ENCODE data around the gene HS3ST2. TPM values are rescaled to one million over a fixed set of nuclear protein-coding genes. Genes with fewer than 3 reads are reported as not detected.

Gene HS3ST2
- total RNA-seq, 1 donor from 2014 or later: not detected

- Histone ChIP-seq H3K9me3 (ENCODE audit: control insufficient read depth in 3 of 3, low read length in 3 of 3) (no peaks in the 10 kb centered on the region), H3K4me3 (ENCODE audit: low read length in 3 of 3) (no peak overlapping the region), H3K9ac (ENCODE audit: low read depth in 1 of 3, low read length in 3 of 3) (no peak overlapping the region), H3K36me3 (ENCODE audit: control insufficient read depth in 3 of 3, insufficient read depth in 3 of 3, low read length in 3 of 3) (no peaks in the 10 kb centered on the region), H3K27ac (ENCODE audit: low read depth, low read length) (no peak overlapping the region), H3K27me3 (ENCODE audit: control insufficient read depth in 3 of 3, insufficient read depth in 3 of 3, low read length in 3 of 3) (peaks cover 0 to 5% (median 5%) of the 10 kb centered on the region in 3 donors), H3K4me1 (ENCODE audit: control insufficient read depth in 3 of 3, insufficient read depth in 3 of 3, low read length in 3 of 3) (no peaks in the 10 kb centered on the region)
These were observed 29.9 kb downstream of the HS3ST2 start for GRCh38 chr16:22843856-22844255.

DNA sequence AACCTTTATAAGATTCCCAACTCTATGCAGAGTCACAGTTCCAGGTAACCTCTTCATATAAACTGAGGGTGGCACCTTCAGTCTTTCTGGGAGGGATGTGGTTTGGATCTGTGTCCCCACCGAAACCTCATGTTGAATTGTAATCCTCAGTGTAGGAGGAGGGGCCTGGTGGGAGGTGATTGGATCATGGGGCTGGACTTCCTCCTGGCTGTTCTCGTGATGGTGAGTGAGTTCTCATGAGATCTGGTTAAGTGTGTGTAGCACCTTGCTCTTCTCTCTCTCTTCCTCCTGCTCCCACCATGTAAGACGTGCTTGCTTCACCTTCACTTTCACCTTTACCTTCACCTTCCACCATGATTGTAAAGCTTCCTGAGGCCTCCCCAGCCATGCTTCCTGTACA is 30.5 kb downstream of the HS3ST2 start:
- H3K4me1 ChIP-seq (ENCODE audit: control insufficient read depth in 3 of 3, insufficient read depth in 3 of 3, low read length in 3 of 3): no peaks in the 10 kb centered on the region
- no peaks in the 10 kb centered on the region for H3K36me3 ChIP-seq (ENCODE audit: control insufficient read depth in 3 of 3, insufficient read depth in 3 of 3, low read length in 3 of 3)
- H3K9me3 ChIP-seq (ENCODE audit: control insufficient read depth in 3 of 3, low read length in 3 of 3): no peaks in the 10 kb centered on the region
- peaks cover 0 to 5% (median 5%) of the 10 kb centered on the region in 3 donors for H3K27me3 ChIP-seq (ENCODE audit: control insufficient read depth in 3 of 3, insufficient read depth in 3 of 3, low read length in 3 of 3)
- no peak overlapping the region for H3K9ac ChIP-seq (ENCODE audit: low read depth in 1 of 3, low read length in 3 of 3)
- H3K27ac ChIP-seq (ENCODE audit: low read depth, low read length): no peak overlapping the region
- H3K4me3 ChIP-seq (ENCODE audit: low read length in 3 of 3): no peak overlapping the region

DNA sequence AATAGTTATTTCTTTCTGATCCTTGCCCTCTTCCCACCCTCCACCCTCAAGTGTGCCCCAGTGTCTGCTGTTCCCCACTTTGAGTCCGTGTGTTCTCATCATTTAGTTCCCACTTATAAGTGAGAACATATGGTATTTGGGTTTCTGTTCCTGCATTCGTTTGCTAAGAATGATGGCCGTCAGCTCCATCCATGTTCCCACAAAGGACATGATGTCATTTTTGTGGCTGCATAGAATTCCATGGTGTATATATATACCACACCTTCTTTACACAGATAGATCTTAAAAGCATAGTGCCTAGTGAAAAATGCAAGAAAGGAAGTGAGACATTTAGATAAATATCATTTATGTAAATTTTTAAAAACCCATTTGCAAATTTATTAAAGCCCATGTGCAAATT is 33.1 kb downstream of the HS3ST2 start:
- Histone ChIP-seq H3K27me3 (ENCODE audit: control insufficient read depth in 3 of 3, insufficient read depth in 3 of 3, low read length in 3 of 3) (peaks cover 0 to 8% (median 5%) of the 10 kb centered on the region in 3 donors), H3K36me3 (ENCODE audit: control insufficient read depth in 3 of 3, insufficient read depth in 3 of 3, low read length in 3 of 3) (no peaks in the 10 kb centered on the region), H3K4me1 (ENCODE audit: control insufficient read depth in 3 of 3, insufficient read depth in 3 of 3, low read length in 3 of 3) (no peaks in the 10 kb centered on the region), H3K27ac (ENCODE audit: low read depth, low read length) (no peak overlapping the region), H3K9me3 (ENCODE audit: control insufficient read depth in 3 of 3, low read length in 3 of 3) (no peaks in the 10 kb centered on the region), H3K4me3 (ENCODE audit: low read length in 3 of 3) (no peak overlapping the region), H3K9ac (ENCODE audit: low read depth in 1 of 3, low read length in 3 of 3) (no peak overlapping the region)

DNA sequence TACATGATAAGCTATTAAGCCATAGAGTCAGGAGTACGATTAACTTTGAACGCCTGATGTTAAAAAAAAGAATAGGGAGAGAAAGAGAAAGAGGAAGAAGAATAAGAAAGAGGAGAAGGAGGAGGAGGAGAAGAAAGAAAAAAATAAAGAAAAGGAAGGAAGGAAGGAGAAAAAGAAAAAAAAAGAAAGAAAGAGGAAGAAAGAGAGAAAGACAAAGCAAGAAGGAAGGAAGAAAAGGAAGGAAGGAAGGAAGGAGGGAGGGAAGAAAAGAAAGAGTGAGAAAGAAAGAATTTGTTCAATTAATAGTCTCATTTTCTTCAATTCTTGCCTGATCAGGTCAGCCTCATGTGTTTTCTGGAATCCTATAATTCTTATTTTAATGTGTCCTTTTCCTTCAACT is 33.7 kb downstream of the HS3ST2 start:
- Histone ChIP-seq H3K9ac (ENCODE audit: low read depth in 1 of 3, low read length in 3 of 3) (no peak overlapping the region), H3K9me3 (ENCODE audit: control insufficient read depth in 3 of 3, low read length in 3 of 3) (no peaks in the 10 kb centered on the region), H3K27me3 (ENCODE audit: control insufficient read depth in 3 of 3, insufficient read depth in 3 of 3, low read length in 3 of 3) (peaks cover 0 to 8% (median 5%) of the 10 kb centered on the region in 3 donors), H3K4me1 (ENCODE audit: control insufficient read depth in 3 of 3, insufficient read depth in 3 of 3, low read length in 3 of 3) (no peaks in the 10 kb centered on the region), H3K27ac (ENCODE audit: low read depth, low read length) (no peak overlapping the region), H3K4me3 (ENCODE audit: low read length in 3 of 3) (no peak overlapping the region), H3K36me3 (ENCODE audit: control insufficient read depth in 3 of 3, insufficient read depth in 3 of 3, low read length in 3 of 3) (no peaks in the 10 kb centered on the region)

- Histone ChIP-seq H3K27ac (ENCODE audit: low read depth, low read length) (no peak overlapping the region), H3K36me3 (ENCODE audit: control insufficient read depth in 3 of 3, insufficient read depth in 3 of 3, low read length in 3 of 3) (no peaks in the 10 kb centered on the region), H3K9ac (ENCODE audit: low read depth in 1 of 3, low read length in 3 of 3) (no peak overlapping the region), H3K9me3 (ENCODE audit: control insufficient read depth in 3 of 3, low read length in 3 of 3) (no peaks in the 10 kb centered on the region), H3K4me1 (ENCODE audit: control insufficient read depth in 3 of 3, insufficient read depth in 3 of 3, low read length in 3 of 3) (no peaks in the 10 kb centered on the region), H3K4me3 (ENCODE audit: low read length in 3 of 3) (no peak overlapping the region), H3K27me3 (ENCODE audit: control insufficient read depth in 3 of 3, insufficient read depth in 3 of 3, low read length in 3 of 3) (peaks cover 0 to 4% (median 4%) of the 10 kb centered on the region in 3 donors)
These were observed 34.5 kb downstream of the HS3ST2 start for GRCh38 chr16:22848451-22848850.

- Histone ChIP-seq H3K9ac (ENCODE audit: low read depth in 1 of 3, low read length in 3 of 3) (no peak overlapping the region), H3K4me1 (ENCODE audit: control insufficient read depth in 3 of 3, insufficient read depth in 3 of 3, low read length in 3 of 3) (no peaks in the 10 kb centered on the region), H3K9me3 (ENCODE audit: control insufficient read depth in 3 of 3, low read length in 3 of 3) (no peaks in the 10 kb centered on the region), H3K4me3 (ENCODE audit: low read length in 3 of 3) (no peak overlapping the region), H3K27ac (ENCODE audit: low read depth, low read length) (no peak overlapping the region), H3K27me3 (ENCODE audit: control insufficient read depth in 3 of 3, insufficient read depth in 3 of 3, low read length in 3 of 3) (peaks cover 0 to 3% (median 0%) of the 10 kb centered on the region in 3 donors), H3K36me3 (ENCODE audit: control insufficient read depth in 3 of 3, insufficient read depth in 3 of 3, low read length in 3 of 3) (no peaks in the 10 kb centered on the region)
These were observed 35.6 kb downstream of the HS3ST2 start for GRCh38 chr16:22849517-22849916.

DNA sequence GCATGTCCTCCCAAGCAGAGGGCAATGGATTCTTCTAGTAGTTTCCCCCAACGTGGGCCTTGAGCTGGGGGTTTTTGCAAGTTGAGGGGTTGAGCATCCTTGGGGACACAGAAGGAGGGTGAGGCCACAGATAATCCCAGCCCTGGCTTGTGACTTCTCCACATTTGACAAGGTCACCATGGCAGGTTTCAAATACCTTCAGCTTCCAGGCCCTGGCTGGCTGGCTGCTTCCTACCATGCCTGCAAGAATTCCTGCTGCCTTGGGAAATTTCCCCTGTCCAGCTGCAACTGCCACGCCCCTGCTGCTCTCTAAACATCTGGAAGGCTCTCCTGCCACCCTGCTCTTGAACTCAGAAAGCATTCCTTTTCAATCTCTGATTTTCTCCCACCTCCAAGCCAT is 41.3 kb downstream of the HS3ST2 start:
- Histone ChIP-seq H3K9me3 (ENCODE audit: control insufficient read depth in 3 of 3, low read length in 3 of 3) (no peaks in the 10 kb centered on the region), H3K27ac (ENCODE audit: low read depth, low read length) (no peak overlapping the region), H3K4me3 (ENCODE audit: low read length in 3 of 3) (no peak overlapping the region), H3K27me3 (ENCODE audit: control insufficient read depth in 3 of 3, insufficient read depth in 3 of 3, low read length in 3 of 3) (peaks cover 0 to 3% (median 0%) of the 10 kb centered on the region in 3 donors), H3K9ac (ENCODE audit: low read depth in 1 of 3, low read length in 3 of 3) (no peak overlapping the region), H3K36me3 (ENCODE audit: control insufficient read depth in 3 of 3, insufficient read depth in 3 of 3, low read length in 3 of 3) (no peaks in the 10 kb centered on the region), H3K4me1 (ENCODE audit: control insufficient read depth in 3 of 3, insufficient read depth in 3 of 3, low read length in 3 of 3) (no peaks in the 10 kb centered on the region)

- no peak overlapping the region for H3K27ac ChIP-seq (ENCODE audit: low read depth, low read length)
- H3K27me3 ChIP-seq (ENCODE audit: control insufficient read depth in 3 of 3, insufficient read depth in 3 of 3, low read length in 3 of 3): no peaks in the 10 kb centered on the region
- no peaks in the 10 kb centered on the region for H3K36me3 ChIP-seq (ENCODE audit: control insufficient read depth in 3 of 3, insufficient read depth in 3 of 3, low read length in 3 of 3)
- H3K9me3 ChIP-seq (ENCODE audit: control insufficient read depth in 3 of 3, low read length in 3 of 3): no peaks in the 10 kb centered on the region
- no peak overlapping the region for H3K4me3 ChIP-seq (ENCODE audit: low read length in 3 of 3)
- no peaks in the 10 kb centered on the region for H3K4me1 ChIP-seq (ENCODE audit: control insufficient read depth in 3 of 3, insufficient read depth in 3 of 3, low read length in 3 of 3)
- H3K9ac ChIP-seq (ENCODE audit: low read depth in 1 of 3, low read length in 3 of 3): no peak overlapping the region
These were observed 43.5 kb downstream of the HS3ST2 start for GRCh38 chr16:22857296-22858025.

- Histone ChIP-seq H3K36me3 (ENCODE audit: control insufficient read depth in 3 of 3, insufficient read depth in 3 of 3, low read length in 3 of 3) (no peaks in the 10 kb centered on the region), H3K4me1 (ENCODE audit: control insufficient read depth in 3 of 3, insufficient read depth in 3 of 3, low read length in 3 of 3) (no peaks in the 10 kb centered on the region), H3K27ac (ENCODE audit: low read depth, low read length) (no peak overlapping the region), H3K9me3 (ENCODE audit: control insufficient read depth in 3 of 3, low read length in 3 of 3) (no peaks in the 10 kb centered on the region), H3K4me3 (ENCODE audit: low read length in 3 of 3) (no peak overlapping the region), H3K27me3 (ENCODE audit: control insufficient read depth in 3 of 3, insufficient read depth in 3 of 3, low read length in 3 of 3) (no peaks in the 10 kb centered on the region), H3K9ac (ENCODE audit: low read depth in 1 of 3, low read length in 3 of 3) (no peak overlapping the region)
These were observed 46.0 kb downstream of the HS3ST2 start for GRCh38 chr16:22859925-22860324.

DNA sequence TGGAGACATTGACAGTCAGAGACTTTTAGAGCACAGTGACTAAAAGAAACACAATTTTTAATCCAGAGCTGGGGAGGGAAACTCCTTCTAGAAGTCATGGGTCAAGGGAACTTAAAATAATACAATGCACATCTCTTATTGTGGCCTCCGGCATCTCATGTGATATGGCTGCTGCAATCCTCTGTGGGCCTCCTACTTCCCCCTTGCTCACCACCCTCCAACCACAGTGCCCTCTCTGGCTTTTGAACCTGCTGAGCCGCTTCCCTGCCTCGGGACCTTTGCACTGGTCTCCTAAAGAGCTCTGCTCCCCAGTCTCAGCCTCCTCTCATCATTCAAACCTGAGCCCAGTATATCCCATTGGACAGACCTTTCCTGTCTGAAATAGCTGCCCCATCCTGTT is 47.6 kb downstream of the HS3ST2 start:
- H3K27me3 ChIP-seq (ENCODE audit: control insufficient read depth in 3 of 3, insufficient read depth in 3 of 3, low read length in 3 of 3): no peaks in the 10 kb centered on the region

More for the DNA sequence above, 47.6 kb downstream of the HS3ST2 start:
- H3K4me3 ChIP-seq (ENCODE audit: low read length in 3 of 3): no peak overlapping the region
- H3K9ac ChIP-seq (ENCODE audit: low read depth in 1 of 3, low read length in 3 of 3): no peak overlapping the region
- H3K36me3 ChIP-seq (ENCODE audit: control insufficient read depth in 3 of 3, insufficient read depth in 3 of 3, low read length in 3 of 3): no peaks in the 10 kb centered on the region
- no peak overlapping the region for H3K27ac ChIP-seq (ENCODE audit: low read depth, low read length)
- no peaks in the 10 kb centered on the region for H3K4me1 ChIP-seq (ENCODE audit: control insufficient read depth in 3 of 3, insufficient read depth in 3 of 3, low read length in 3 of 3)
- H3K9me3 ChIP-seq (ENCODE audit: control insufficient read depth in 3 of 3, low read length in 3 of 3): no peaks in the 10 kb centered on the region

Data from skeletal muscle tissue (tissue), 4 donors.